Measurements from ENCODE around the gene MAGEB2.
"Not testable (repeated sequence)": the region's sequence is repeated elsewhere in the genome, so short reads cannot be mapped to it uniquely, and the experiment has no call there.

The MAGEB2 gene

GRCh38 chrX:30215357-30215843, at the start of gene MAGEB2:
Gene MAGEB2 (plus strand): TSS chrX:30215563. CDS start chrX:30218581, 3,018 bp downstream.
- FAIRE-seq: no peak

DNA sequence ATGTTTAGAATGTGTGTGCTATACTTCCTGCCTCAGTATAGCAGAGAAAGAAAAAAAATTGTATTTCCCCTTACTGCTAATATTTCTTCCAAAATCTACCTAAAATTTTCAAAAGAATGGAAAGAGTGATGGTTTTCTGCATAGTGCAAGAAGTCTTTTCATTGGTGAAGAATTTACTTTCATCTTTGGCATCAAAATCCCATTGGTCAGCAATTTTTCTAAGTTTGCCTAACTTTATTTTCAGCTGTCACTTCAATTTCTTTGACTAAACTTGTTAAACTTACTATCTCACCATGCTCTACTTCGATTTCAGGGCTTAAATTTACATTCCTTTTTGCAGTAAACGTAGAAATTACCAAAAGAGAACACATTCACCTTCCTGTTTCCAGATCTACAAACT, 44.5 kb upstream of the MAGEB2 start:
- FAIRE-seq: no peak

DNA sequence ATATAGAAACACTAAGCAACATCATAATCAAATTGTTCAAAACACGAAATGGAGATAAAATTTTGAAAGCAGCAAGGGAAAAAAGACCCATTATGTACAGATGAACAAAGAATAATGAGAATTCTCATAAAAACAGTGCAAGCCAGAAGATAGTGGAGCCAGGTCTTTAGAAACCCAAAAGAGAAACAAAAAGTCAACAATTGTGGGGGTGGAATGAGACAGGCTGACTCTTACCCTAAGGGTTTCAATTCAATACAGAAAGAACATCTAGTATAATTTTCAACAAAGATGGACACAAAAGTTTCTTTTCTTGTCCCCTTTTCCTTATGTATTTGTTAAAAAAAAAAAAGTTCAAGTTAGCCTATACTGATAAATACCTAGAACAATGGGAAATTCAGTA, 34.0 kb upstream of the MAGEB2 start:
- FAIRE-seq: no peak

GRCh38 chrX:30183554-30183953, 31.8 kb upstream of the MAGEB2 start:
- FAIRE-seq: no peak

- peak; percentile 15 for FAIRE-seq
Observed at GRCh38 chrX:30190426-30190825, 24.9 kb upstream of the MAGEB2 start.

GRCh38 chrX:30193910-30194309, 21.5 kb upstream of the MAGEB2 start:
- FAIRE-seq: not testable (repeated sequence)

- no peak for FAIRE-seq
Observed at GRCh38 chrX:30196322-30196721, 19.0 kb upstream of the MAGEB2 start.

- FAIRE-seq: no peak
Observed at GRCh38 chrX:30212172-30212571, 3.2 kb upstream of the MAGEB2 start.

- no peak for FAIRE-seq
Observed at GRCh38 chrX:30217465-30217864, 2.1 kb downstream of the MAGEB2 start.

DNA sequence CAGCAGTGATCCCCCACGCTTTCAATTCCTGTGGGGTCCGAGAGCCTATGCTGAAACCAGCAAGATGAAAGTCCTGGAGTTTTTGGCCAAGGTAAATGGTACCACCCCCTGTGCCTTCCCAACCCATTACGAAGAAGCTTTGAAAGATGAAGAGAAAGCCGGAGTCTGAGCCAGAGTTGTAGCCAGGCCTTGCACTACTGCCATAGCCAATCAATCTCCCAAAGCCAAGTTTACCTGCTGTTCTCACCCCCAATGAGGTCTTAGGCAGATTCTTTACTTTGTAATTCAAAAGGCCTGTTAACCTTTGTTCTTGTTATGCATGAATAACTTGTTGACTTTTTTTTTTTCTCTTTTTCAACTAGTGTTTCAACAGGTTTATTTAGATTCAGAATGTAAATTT, 4.0 kb downstream of the MAGEB2 start:
- no peak for FAIRE-seq

DNA sequence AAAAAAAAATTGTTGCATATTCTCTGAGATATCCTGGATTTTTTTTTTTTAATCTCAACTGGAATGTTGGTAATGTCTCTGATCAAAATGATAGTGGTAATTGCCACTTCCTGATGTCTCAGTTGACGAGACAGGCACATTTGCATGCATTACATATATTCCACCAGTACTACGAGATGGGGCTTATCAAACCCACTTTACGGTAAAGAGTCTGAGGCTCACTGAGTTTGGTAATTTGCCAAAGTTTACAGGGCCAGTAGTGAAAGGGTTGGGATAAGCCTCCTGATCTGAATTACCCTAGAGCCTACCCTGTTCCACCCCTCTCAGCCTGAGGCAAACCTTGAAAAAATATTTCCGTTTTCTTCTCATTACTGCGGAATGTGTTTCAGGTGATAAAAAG, 5.3 kb downstream of the MAGEB2 start:
- FAIRE-seq: no peak

DNA sequence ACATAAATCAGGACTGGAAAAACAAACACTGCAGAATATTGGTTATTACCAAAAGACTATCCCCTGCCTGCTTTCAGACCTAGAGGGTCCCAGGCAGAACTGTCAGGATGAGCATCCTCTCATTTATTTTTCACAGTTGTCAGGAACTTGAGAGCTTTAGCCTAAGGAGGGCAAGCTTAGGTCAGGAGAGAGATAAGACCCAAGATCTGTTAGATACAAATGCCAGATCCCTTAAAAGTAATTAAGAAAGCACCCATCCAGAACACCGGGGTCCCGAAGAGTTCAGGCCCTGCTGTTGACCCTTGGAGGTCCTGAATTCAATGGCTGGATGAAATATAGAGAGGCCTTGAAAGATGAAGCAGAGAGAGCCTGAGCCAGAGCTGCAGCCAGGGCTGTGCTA, 9.2 kb downstream of the MAGEB2 start:
- no peak for FAIRE-seq

- no peak for FAIRE-seq
Observed at GRCh38 chrX:30228526-30228925, 13.2 kb downstream of the MAGEB2 start.

DNA sequence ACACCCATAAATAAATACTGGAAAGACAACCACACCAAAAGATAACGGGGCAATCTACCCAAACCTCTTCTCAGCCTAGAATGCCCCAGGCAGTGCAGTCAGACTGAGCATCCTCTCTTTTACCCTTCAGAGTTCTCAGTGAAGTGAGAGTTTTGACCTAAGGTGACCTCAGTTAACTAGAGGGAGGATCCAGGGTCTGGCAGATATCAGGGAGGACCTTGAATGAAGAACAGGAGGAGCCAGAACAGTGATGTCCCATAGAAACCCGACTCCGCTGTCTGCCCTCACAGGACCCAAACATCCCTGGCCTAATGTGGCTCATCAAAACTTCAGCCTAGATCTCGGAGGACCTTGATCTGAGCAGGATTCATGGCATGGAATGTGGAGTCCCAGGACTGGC, 15.0 kb downstream of the MAGEB2 start, which contains the start of gene MAGEB3:
Gene MAGEB3 (plus strand): TSS at position 263 of the 400 bp plus-strand sequence. CDS start 5,268 bp downstream, outside the sequence.
- no peak for FAIRE-seq

- FAIRE-seq: no peak
Observed at GRCh38 chrX:30241724-30242415, 26.5 kb downstream of the MAGEB2 start, which contains the start of gene MAGEB4. Gene MAGEB4 (plus strand): TSS chrX:30242000. CDS start chrX:30242136, 136 bp downstream.

- FAIRE-seq: no peak
Observed at GRCh38 chrX:30246769-30247489, 31.6 kb downstream of the MAGEB2 start, which contains the start of gene MAGEB1. Gene MAGEB1 (plus strand): TSS chrX:30247146. CDS start chrX:30250494, 3,348 bp downstream.

DNA sequence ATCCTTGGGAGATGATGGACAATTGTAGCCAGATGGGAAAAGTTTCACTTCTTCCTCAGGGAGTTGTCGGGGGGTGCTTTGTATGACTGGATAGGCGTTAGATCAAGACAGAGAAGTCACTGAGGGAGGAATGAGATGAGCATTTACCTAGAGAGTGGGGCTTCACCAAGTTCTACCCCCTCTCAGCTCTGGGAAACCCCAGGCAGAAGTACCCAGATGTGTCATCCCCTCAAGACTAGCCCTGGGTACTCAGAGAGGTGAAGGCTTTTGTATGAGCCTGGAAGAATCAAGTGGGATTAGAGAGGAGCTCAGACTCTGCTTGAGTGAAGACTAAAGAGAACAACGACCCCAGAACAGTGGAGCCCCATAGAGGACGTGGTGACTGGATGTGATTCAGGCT, 33.5 kb downstream of the MAGEB2 start:
- no peak for FAIRE-seq

DNA sequence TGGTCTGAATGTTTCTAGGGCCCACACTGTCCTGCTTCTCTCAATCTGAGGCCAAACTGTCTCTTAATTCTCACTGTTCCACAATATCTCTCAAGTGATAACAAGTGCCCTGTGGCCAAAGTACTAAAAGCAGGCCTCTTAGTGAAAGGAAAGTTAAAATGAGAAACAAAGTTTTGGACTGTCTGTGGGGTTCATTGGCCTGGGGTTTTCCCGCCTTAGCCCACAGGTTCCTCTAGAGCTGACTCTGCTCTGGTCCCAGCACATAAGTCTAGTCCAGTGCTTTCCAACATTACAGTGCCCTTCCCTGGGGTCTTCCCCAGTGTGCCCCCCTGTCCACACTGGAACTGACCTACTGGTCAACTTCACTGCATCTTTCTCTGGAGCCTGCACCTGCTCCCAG, 37.9 kb downstream of the MAGEB2 start:
- no peak for FAIRE-seq

GRCh38 chrX:30259927-30260326, 44.6 kb downstream of the MAGEB2 start:
- FAIRE-seq: no peak

- FAIRE-seq: no peak
Observed at GRCh38 chrX:30261012-30261411, 45.6 kb downstream of the MAGEB2 start.

- FAIRE-seq: no peak
Observed at GRCh38 chrX:30262763-30263162, 47.4 kb downstream of the MAGEB2 start.

All from endometrium (tissue), 2 donors.